Stimulated activated naive CD8-positive, alpha-beta T cell treated with anti-CD3 and anti-CD28 coated beads, Interleukin-15, Interleukin-2, amounts not matched to agents 100 ng/mL and 50 ng/mL, for 24 hours (primary cell): ENCODE data around the gene ASAH2.

Experiments
- H3K27ac Mint-ChIP-seq: one replicate; pipeline ENCODE4 v1.8.0; 2021; ENCODE audit warnings: mild to moderate bottlenecking, mixed read lengths
- H3K27me3 Mint-ChIP-seq: one replicate; pipeline ENCODE4 v1.8.0; 2021; ENCODE audit warnings: mixed read lengths
- H3K36me3 Mint-ChIP-seq: one replicate; pipeline ENCODE4 v1.8.0; 2021; ENCODE audit warnings: low read depth, mixed read lengths
- H3K4me1 Mint-ChIP-seq: one replicate; pipeline ENCODE4 v1.8.0; 2021; ENCODE audit warnings: low read depth, mixed read lengths
- H3K4me3 Mint-ChIP-seq: one replicate; pipeline ENCODE4 v1.8.0; 2021; ENCODE audit warnings: mild to moderate bottlenecking, mixed read lengths
- H3K9me3 Mint-ChIP-seq: one replicate; pipeline ENCODE4 v1.8.0; 2021; ENCODE audit warnings: mixed read lengths

Gene ASAH2

DNA sequence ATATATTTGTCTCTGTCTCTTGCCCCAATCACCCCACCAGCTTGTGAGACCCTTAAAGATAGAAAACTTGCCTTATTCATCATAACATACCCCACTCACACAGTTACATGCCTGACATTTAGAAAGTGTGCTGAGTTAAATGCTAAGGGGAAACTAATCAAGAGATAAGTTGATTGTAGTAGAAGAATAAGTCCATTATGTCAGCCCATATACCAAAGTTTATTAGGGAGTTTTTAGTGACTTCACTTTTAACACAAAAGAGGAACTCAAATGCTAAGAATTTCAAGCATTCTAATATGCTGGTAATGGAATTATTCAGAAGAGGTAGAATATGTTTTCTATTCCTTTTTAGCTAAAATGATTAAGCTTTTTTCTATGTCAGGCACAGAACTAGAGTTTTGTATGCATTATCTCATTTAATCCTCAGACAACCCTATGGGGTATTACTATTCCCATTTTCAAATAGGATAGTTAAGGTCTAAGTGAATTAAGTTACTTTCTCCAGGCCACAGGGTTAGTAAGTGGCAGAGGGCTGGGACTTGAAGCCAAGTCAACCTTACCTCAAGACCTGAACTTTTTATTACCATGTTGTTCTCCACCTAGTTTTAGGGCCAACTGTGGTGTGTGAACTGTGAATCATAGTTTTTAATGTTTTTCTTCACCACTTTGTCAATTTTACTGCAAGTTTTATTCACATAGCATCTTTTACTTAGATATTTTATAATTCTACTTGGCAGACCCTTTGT, 19.6 kb downstream of the ASAH2 start:
- Mint-ChIP-seq H3K36me3 (no peaks in the 10 kb centered on the region), H3K4me1 (no peaks in the 10 kb centered on the region), H3K4me3 (no peak overlapping the region), H3K27ac (no peak overlapping the region), H3K27me3 (peaks cover 59% of the 10 kb centered on the region), H3K9me3 (no peaks in the 10 kb centered on the region)

- H3K4me3 Mint-ChIP-seq = no peak overlapping the region
- H3K9me3 Mint-ChIP-seq = no peaks in the 10 kb centered on the region
- no peak overlapping the region for H3K27ac Mint-ChIP-seq
- H3K36me3 Mint-ChIP-seq = no peaks in the 10 kb centered on the region
- peaks cover 49% of the 10 kb centered on the region for H3K27me3 Mint-ChIP-seq
- H3K4me1 Mint-ChIP-seq = peaks cover 4% of the 10 kb centered on the region
Measured at GRCh38 chr10:50229460-50229859, 21.9 kb downstream of the ASAH2 start.

DNA sequence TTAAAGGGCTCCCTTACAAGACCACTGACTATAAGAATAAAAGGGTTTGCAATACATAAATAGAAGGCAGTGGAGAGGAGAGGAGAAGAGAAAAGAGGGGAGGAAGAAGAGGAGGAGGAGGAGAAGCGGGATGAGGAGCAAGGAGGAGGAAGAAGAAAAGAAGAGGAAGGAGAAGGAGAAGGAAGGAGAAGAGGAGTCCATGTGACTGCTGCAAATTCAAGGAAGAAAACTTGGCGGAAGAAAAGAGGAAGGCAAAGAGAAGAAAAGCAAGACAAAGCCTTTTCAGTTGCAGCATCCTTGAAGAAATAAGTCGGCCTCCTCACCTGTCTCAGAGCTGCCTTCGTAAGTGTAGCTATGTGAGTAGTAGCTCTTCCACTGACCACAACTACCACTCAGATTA, 22.6 kb downstream of the ASAH2 start:
- H3K4me3 Mint-ChIP-seq = no peak overlapping the region
- H3K9me3 Mint-ChIP-seq = no peaks in the 10 kb centered on the region
- H3K27me3 Mint-ChIP-seq = peaks cover 43% of the 10 kb centered on the region
- peaks cover 5% of the 10 kb centered on the region for H3K4me1 Mint-ChIP-seq
- H3K27ac Mint-ChIP-seq = no peak overlapping the region
- no peaks in the 10 kb centered on the region for H3K36me3 Mint-ChIP-seq

DNA sequence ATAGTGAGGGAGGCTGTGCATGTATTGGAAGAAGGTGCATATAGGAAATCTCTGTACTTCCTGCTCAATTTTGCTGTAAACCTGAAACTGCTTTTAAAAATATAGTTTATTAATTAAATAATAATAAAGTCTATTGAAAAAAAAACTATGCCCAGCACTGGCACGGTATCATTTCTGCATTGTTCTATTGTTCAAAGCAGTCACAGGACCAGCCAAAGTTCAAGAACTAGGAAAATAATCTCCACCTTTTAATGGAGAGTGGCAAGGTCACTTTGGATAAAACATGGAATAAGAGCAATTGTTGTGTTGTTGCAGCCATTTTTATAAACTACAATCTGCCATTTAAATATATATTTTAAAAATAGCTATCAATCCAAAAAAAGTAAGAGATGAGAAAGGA, 24.7 kb downstream of the ASAH2 start:
- no peaks in the 10 kb centered on the region for H3K36me3 Mint-ChIP-seq
- H3K27ac Mint-ChIP-seq = no peak overlapping the region
- no peaks in the 10 kb centered on the region for H3K9me3 Mint-ChIP-seq
- no peak overlapping the region for H3K4me3 Mint-ChIP-seq
- H3K4me1 Mint-ChIP-seq = peaks cover 5% of the 10 kb centered on the region
- H3K27me3 Mint-ChIP-seq = peaks cover 35% of the 10 kb centered on the region

- Mint-ChIP-seq H3K4me1 (peaks cover 5% of the 10 kb centered on the region), H3K4me3 (no peak overlapping the region), H3K27me3 (peaks cover 42% of the 10 kb centered on the region), H3K27ac (peak overlapping the region; percentile 47), H3K9me3 (no peaks in the 10 kb centered on the region), H3K36me3 (no peaks in the 10 kb centered on the region)
Measured at GRCh38 chr10:50224330-50224952, 26.9 kb downstream of the ASAH2 start.

DNA sequence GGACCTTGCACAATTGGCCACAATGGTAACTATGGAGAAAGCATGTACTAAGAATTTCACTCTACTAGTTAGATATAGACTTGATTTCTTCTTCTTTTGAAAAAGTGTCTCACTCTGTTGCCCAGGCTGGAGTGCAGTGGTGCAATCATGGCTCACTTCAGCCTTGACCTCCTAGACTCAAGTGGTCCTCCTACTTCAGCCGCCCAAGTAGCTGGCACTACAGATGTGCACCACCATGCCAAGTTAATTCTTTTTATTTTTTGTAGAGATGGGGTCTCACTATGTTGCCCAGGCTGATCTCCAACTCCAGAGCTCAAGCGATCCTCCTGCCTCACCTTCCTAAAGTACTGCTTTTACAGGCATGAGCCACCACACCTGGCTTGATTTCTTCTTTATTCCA, 29.1 kb downstream of the ASAH2 start:
- Mint-ChIP-seq H3K9me3 (no peaks in the 10 kb centered on the region), H3K36me3 (no peaks in the 10 kb centered on the region), H3K27me3 (peaks cover 34% of the 10 kb centered on the region), H3K4me3 (no peak overlapping the region), H3K27ac (no peak overlapping the region), H3K4me1 (peaks cover 5% of the 10 kb centered on the region)

- no peaks in the 10 kb centered on the region for H3K36me3 Mint-ChIP-seq
- peaks cover 5% of the 10 kb centered on the region for H3K4me1 Mint-ChIP-seq
- no peak overlapping the region for H3K4me3 Mint-ChIP-seq
- H3K9me3 Mint-ChIP-seq = no peaks in the 10 kb centered on the region
- H3K27me3 Mint-ChIP-seq = peaks cover 29% of the 10 kb centered on the region
- H3K27ac Mint-ChIP-seq = no peak overlapping the region
Measured at GRCh38 chr10:50221470-50221869, 29.8 kb downstream of the ASAH2 start.

DNA sequence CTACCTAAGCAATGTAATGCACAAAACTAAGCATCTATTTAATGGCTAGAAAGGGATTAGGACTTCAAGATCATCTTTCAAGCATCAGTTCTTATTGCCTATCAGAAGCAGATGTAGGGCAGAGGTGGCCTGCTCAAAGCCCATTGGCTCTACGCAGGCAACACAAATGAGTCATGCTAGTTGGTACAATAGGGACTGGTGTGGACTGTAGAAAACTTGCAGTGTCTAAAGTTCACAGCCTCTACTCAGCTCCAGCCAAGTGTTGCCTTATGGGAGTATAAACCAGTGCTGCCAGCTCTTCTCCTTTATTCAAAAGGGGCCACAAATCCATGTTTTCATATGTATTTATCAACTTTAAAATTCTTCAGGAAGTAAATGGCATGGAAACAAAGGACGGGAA, 31.7 kb downstream of the ASAH2 start:
- no peaks in the 10 kb centered on the region for H3K9me3 Mint-ChIP-seq
- no peaks in the 10 kb centered on the region for H3K36me3 Mint-ChIP-seq
- peaks cover 28% of the 10 kb centered on the region for H3K27me3 Mint-ChIP-seq
- no peak overlapping the region for H3K27ac Mint-ChIP-seq
- peaks cover 3% of the 10 kb centered on the region for H3K4me1 Mint-ChIP-seq
- H3K4me3 Mint-ChIP-seq = no peak overlapping the region

GRCh38 chr10:50219200-50219599, 32.1 kb downstream of the ASAH2 start:
- no peaks in the 10 kb centered on the region for H3K9me3 Mint-ChIP-seq
- H3K27ac Mint-ChIP-seq = no peak overlapping the region
- no peak overlapping the region for H3K4me3 Mint-ChIP-seq
- H3K27me3 Mint-ChIP-seq = peaks cover 25% of the 10 kb centered on the region
- no peaks in the 10 kb centered on the region for H3K36me3 Mint-ChIP-seq
- no peaks in the 10 kb centered on the region for H3K4me1 Mint-ChIP-seq

DNA sequence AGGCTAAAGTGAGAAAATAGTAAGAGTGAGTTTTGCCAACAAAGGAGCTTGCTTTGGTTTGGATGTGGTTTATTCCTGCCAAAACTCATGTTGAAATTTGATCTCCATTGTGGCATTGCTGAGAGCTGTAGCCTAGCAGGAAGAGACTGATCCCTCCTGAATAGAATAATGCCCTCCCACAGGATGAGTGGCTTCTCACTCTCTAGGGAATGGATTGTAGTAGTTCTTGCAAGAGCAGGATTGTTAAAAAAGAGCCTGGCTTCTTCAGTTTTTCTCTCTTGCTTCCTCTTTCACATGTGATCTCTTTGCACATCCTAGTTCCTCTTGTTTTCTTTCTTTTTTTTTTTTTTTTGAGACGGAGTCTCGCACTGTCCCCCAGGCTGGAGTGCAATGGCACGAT, 34.4 kb downstream of the ASAH2 start:
- Mint-ChIP-seq H3K27ac (no peak overlapping the region), H3K27me3 (peaks cover 29% of the 10 kb centered on the region), H3K36me3 (no peaks in the 10 kb centered on the region), H3K4me1 (no peaks in the 10 kb centered on the region), H3K9me3 (no peaks in the 10 kb centered on the region), H3K4me3 (no peak overlapping the region)

DNA sequence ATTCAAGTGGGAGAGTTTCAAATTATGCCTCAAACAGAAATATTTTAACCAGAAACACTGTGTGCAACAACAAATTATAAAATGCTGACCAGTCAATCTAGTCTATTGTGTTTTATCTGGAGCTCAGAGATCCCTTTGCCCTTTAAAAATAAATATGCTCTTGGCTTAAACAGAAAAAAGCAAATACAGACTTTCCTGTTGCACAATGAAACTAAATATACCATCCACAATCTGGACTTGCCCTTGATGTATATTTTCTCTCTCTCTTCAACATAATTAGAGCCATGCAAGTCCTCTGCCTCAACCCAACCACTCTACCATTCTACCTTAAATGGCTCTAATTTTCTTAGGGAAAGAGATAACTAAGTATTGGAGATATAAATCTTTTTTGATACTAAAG, 34.9 kb downstream of the ASAH2 start:
- Mint-ChIP-seq H3K9me3 (no peaks in the 10 kb centered on the region), H3K4me3 (no peak overlapping the region), H3K27ac (no peak overlapping the region), H3K4me1 (no peaks in the 10 kb centered on the region), H3K36me3 (no peaks in the 10 kb centered on the region), H3K27me3 (peaks cover 25% of the 10 kb centered on the region)

GRCh38 chr10:50211670-50212069, 39.6 kb downstream of the ASAH2 start:
- no peak overlapping the region for H3K27ac Mint-ChIP-seq
- no peaks in the 10 kb centered on the region for H3K4me1 Mint-ChIP-seq
- H3K27me3 Mint-ChIP-seq = peaks cover 13% of the 10 kb centered on the region
- H3K36me3 Mint-ChIP-seq = no peaks in the 10 kb centered on the region
- no peaks in the 10 kb centered on the region for H3K9me3 Mint-ChIP-seq
- no peak overlapping the region for H3K4me3 Mint-ChIP-seq

DNA sequence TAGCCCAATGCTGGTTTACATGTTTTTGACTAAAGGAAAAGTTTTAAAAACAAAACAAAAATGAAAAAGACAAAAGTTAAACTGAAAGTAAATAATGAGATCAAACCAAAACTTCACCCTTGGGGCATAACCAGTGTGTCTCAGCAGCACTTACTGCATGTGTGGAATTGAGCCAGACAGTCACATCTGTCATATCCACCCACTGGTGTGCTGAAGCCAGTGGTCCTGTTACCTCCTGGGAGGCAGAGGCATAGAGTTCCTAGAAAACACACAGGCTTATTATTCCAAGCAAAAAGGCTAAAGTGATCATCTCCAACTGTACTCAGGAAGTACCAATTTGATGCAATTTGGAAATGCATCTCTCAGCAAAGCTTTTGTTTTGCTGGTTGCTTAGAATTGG, 40.4 kb downstream of the ASAH2 start:
- no peak overlapping the region for H3K27ac Mint-ChIP-seq
- peaks cover 16% of the 10 kb centered on the region for H3K27me3 Mint-ChIP-seq
- no peaks in the 10 kb centered on the region for H3K36me3 Mint-ChIP-seq
- H3K4me1 Mint-ChIP-seq = no peaks in the 10 kb centered on the region
- H3K9me3 Mint-ChIP-seq = no peaks in the 10 kb centered on the region
- no peak overlapping the region for H3K4me3 Mint-ChIP-seq
